ENCODE measurements around the gene SMARCA2.

- TF ChIP-seq CTCF (IDR thresholded peaks at IDR 0.05) (no peak), POLR2A (IDR thresholded peaks at IDR 0.05) (no peak)
These were observed 104.4 kb downstream of the SMARCA2 start for GRCh38 chr9:2119566-2119965.

Data from thyroid gland (tissue), 4 donors.